HepG2 (cell line): ENCODE data around the gene TJP1. TPM values are rescaled to one million over a fixed set of nuclear protein-coding genes. Genes with fewer than 3 reads are reported as not detected.

Source experiments
- ATAC-seq: fragments of 200-7000 bp; cut with Tn5 transposase; 3 replicates; pipeline ENCODE4 v1.9.1; 2020; ENCODE audit warnings: mild to moderate bottlenecking, moderate library complexity
- BruUV-seq: library from RNA; stranded (reverse); fragments of 400-500 nt; replicated peaks from 2 replicates; lab custom pipeline; 2021; lab: Mats Ljungman, UMichigan
- CTCF ChIA-PET: fragments of 300-600 bp; formaldehyde crosslinking; extraction: SDS; loops from one replicate; lab custom pipeline; 2021; ENCODE audit warnings: low total read pairs, inconsistent platforms, low intra/inter-chr PET ratio; lab: Yijun Ruan, JAX
- POLR2A ChIA-PET: fragments of 350-600 bp; sonication (Branson Sonifier 250); formaldehyde crosslinking; loops from one replicate; lab custom pipeline; 2020; ENCODE audit warnings: antibody characterized with exemption, inconsistent platforms; lab: Yijun Ruan, JAX
- DNase-seq: peaks from one replicate; pipeline ENCODE4 v3.0.0-alpha.2; 2015; ENCODE audit warnings: low spot score
- FAIRE-seq: peaks from 3 replicates; lab custom pipeline; 2011; peaks lifted over from hg19 to GRCh38; lab: Jason Lieb, UNC
- H2AFZ ChIP-seq: one replicate; pipeline ENCODE4 v1.6.1; 2011; ENCODE audit warnings: low read length, inconsistent platforms
- H3K27ac ChIP-seq: fragments of 300-600 bp; 3 replicates; pipeline ENCODE4 v1.8.0; 2011; ENCODE audit warnings: mixed run types, mild to moderate bottlenecking, mixed read lengths, low read length, inconsistent platforms; ENCODE audit not compliant: insufficient read depth; ENCODE audit errors: extremely low read length
- H3K27me3 ChIP-seq, 2 experiments: fragments of 200-600 bp in 1 of 2; 2 replicates in 1 of 2; 3 replicates in 1 of 2; pipeline versions ENCODE4 v1.6.0 to v1.8.0; 2011; ENCODE audit warnings: low read length in 2 of 2, mild to moderate bottlenecking in 2 of 2, moderate library complexity in 2 of 2, inconsistent platforms in 1 of 2; ENCODE audit not compliant: insufficient read depth in 2 of 2, control insufficient read depth in 1 of 2
- H3K36me3 ChIP-seq, 2 experiments: fragments of 200-600 bp in 1 of 2; replicated peaks in 1 of 2; 2 replicates in 1 of 2; 3 replicates in 1 of 2; pipeline versions ENCODE4 v1.5.1 to v1.8.0; 2011; ENCODE audit warnings: low read length in 2 of 2, inconsistent platforms in 1 of 2; ENCODE audit not compliant: insufficient read depth in 2 of 2, control insufficient read depth in 1 of 2
- H3K4me1 ChIP-seq: 2 replicates; pipeline ENCODE4 v1.5.1; 2012; ENCODE audit warnings: low read length, inconsistent platforms; ENCODE audit not compliant: insufficient read depth
- H3K4me2 ChIP-seq: 2 replicates; pipeline ENCODE4 v1.6.0; 2011; ENCODE audit warnings: low read depth, low read length, inconsistent platforms
- H3K4me3 ChIP-seq, 3 experiments: fragments of 200-600 bp in 1 of 3; sonication (generic), shearing (Covaris generic) in 1 of 3; replicated peaks in 1 of 3; 2 replicates each; pipeline ENCODE4 v1.5.1; 2011 to 2016; ENCODE audit warnings: low read length in 3 of 3, inconsistent platforms in 2 of 3, low read depth in 2 of 3, mild to moderate bottlenecking in 2 of 3, control low read depth in 1 of 3, mixed read lengths in 1 of 3; ENCODE audit not compliant: insufficient read depth in 1 of 3
- H3K79me2 ChIP-seq: one replicate; pipeline ENCODE4 v1.6.1; 2011; ENCODE audit warnings: low read length, inconsistent platforms; ENCODE audit not compliant: insufficient read depth
- H3K9ac ChIP-seq: 2 replicates; pipeline ENCODE4 v1.6.0; 2011; ENCODE audit warnings: mild to moderate bottlenecking, low read depth, low read length, inconsistent platforms; ENCODE audit not compliant: insufficient read depth
- H3K9me3 ChIP-seq: 2 replicates; pipeline ENCODE4 v1.5.1; 2012; ENCODE audit warnings: mild to moderate bottlenecking, low read length
- H4K20me1 ChIP-seq: 2 replicates; pipeline ENCODE4 v1.6.0; 2011; ENCODE audit warnings: inconsistent platforms, mild to moderate bottlenecking, low read length, moderate library complexity; ENCODE audit not compliant: insufficient read depth
- DNMT3B ChIP-seq: conservative IDR thresholded peaks from 2 replicates; pipeline ENCODE4 v1.6.1; 2016; ENCODE audit warnings: missing biosample characterization, control low read depth
- EZH2 ChIP-seq: conservative IDR thresholded peaks from 2 replicates; pipeline ENCODE4 v1.6.1; 2012; ENCODE audit warnings: mild to moderate bottlenecking, low read depth, low read length, moderate library complexity
- FOXA1 ChIP-seq, 2 experiments: fragments of 450-650 bp in 1 of 2; sonication (generic) in 1 of 2; formaldehyde crosslinking in 1 of 2; IDR thresholded peaks; 2 replicates each; pipeline versions ENCODE4 v1.4.0 to v1.6.1; 2016 to 2020; ENCODE audit warnings: missing genetic modification reagents in 1 of 2
- RAD21 ChIP-seq: fragments of 450-650 bp; formaldehyde crosslinking; IDR thresholded peaks from 2 replicates; pipeline ENCODE4 v1.5.0; 2020; ENCODE audit warnings: mild to moderate bottlenecking
- SKI ChIP-seq: fragments of 450-650 bp; IDR thresholded peaks from one replicate; pipeline ENCODE4 v1.6.1; 2018; ENCODE audit warnings: mild to moderate bottlenecking; ENCODE audit not compliant: partially characterized antibody
- SNAI1 ChIP-seq: sonication (generic); formaldehyde crosslinking; IDR thresholded peaks from 2 replicates; pipeline ENCODE4 v1.5.0; 2020; ENCODE audit warnings: mild to moderate bottlenecking, missing genetic modification reagents, borderline replicate concordance
- SOX13 ChIP-seq, 3 experiments: fragments of 450-650 bp in 1 of 3; sonication (generic) in 1 of 3; formaldehyde crosslinking in 1 of 3; IDR thresholded peaks in 2 of 3; conservative IDR thresholded peaks in 1 of 3; 2 replicates each; pipeline versions ENCODE4 v1.5.0 to v1.6.1; 2016 to 2020; ENCODE audit warnings: antibody characterized with exemption in 1 of 3, mild to moderate bottlenecking in 1 of 3, missing compliant biosample characterization in 1 of 3, missing genetic modification reagents in 1 of 3, moderate library complexity in 1 of 3
- ZNF17 ChIP-seq: sonication (generic); formaldehyde crosslinking; IDR thresholded peaks from 2 replicates; pipeline ENCODE4 v1.5.0; 2020; ENCODE audit warnings: mild to moderate bottlenecking, missing genetic modification reagents
- ZNF550 ChIP-seq: sonication (generic); formaldehyde crosslinking; IDR thresholded peaks from 2 replicates; pipeline ENCODE4 v1.4.0; 2020; ENCODE audit warnings: mild to moderate bottlenecking, missing genetic modification reagents, borderline replicate concordance
- ZSCAN25 ChIP-seq: sonication (generic); formaldehyde crosslinking; IDR thresholded peaks from 2 replicates; pipeline ENCODE4 v1.8.0; 2022; ENCODE audit warnings: mild to moderate bottlenecking, missing genetic modification reagents
- WGBS: methylation state at CpG from one replicate; pipeline ENCODE4 v1.1.6; 2017; ENCODE audit warnings: low lambda C conversion rate; 5-methylcytosine and 5-hydroxymethylcytosine counted together
- in situ Hi-C: cut with HindIII; loops from 2 replicates; pipeline ENCODE4 v1.10.0; 2017; ENCODE audit warnings: low pct_unique_long_range_greater_than_20kb; ENCODE audit not compliant: extremely low pct_ligation_motif_present
- intact Hi-C: fragments of 100-400 bp; cut with micrococcal nuclease; formaldehyde crosslinking; loops from one replicate; pipeline ENCODE4 v1.10.0; 2022; ENCODE audit not compliant: unreplicated experiment
- polyA plus RNA-seq, 8 experiments: library from polyadenylated mRNA; depleted of rRNA in 3 of 8; stranded (reverse) in 7 of 8; unstranded in 1 of 8; fragments of >200 nt; fragmentation: Illumina TruSeq in 4 of 8; extraction: Trizol in 4 of 8; gene quantifications; 2 replicates each; pipeline versions ENCODE4 v1.2.1 to v1.2.3, GENCODE V29; 2011 to 2016; ENCODE audit warnings: low read depth in 4 of 8, missing spikeins in 1 of 8, mixed read lengths in 1 of 8; ENCODE audit not compliant: insufficient read depth in 1 of 8
- total RNA-seq, 5 experiments: library from RNA; depleted of rRNA; stranded (reverse); fragments of >200 nt; fragmentation: Illumina TruSeq; extraction: Trizol; gene quantifications; 2 replicates each; pipeline ENCODE4 v1.2.3, GENCODE V29; 2016; ENCODE audit warnings: low read depth in 1 of 5
- TF ChIP-seq, protein P1 (sequence below): sonication (generic); formaldehyde crosslinking; IDR thresholded peaks from 2 replicates; pipeline ENCODE4 v1.9.0; 2021; ENCODE audit warnings: missing genetic modification reagents, mild to moderate bottlenecking, borderline replicate concordance
- TF ChIP-seq, protein P2 (sequence below): sonication (generic); formaldehyde crosslinking; IDR thresholded peaks from 2 replicates; pipeline ENCODE4 v1.4.0; 2020; ENCODE audit warnings: mild to moderate bottlenecking, low read depth, missing genetic modification reagents
- TF ChIP-seq, protein P3 (sequence below): sonication (generic); formaldehyde crosslinking; IDR thresholded peaks from 2 replicates; pipeline ENCODE4 v1.4.0; 2020; ENCODE audit warnings: mild to moderate bottlenecking, missing genetic modification reagents, borderline replicate concordance

Gene TJP1
- total and polyA plus RNA-seq, 2 of the 13 experiments (the other 11 are each of a cell fraction or from before 2014, with no cell fraction given) = 25.9 to 27.1 TPM

DNA sequence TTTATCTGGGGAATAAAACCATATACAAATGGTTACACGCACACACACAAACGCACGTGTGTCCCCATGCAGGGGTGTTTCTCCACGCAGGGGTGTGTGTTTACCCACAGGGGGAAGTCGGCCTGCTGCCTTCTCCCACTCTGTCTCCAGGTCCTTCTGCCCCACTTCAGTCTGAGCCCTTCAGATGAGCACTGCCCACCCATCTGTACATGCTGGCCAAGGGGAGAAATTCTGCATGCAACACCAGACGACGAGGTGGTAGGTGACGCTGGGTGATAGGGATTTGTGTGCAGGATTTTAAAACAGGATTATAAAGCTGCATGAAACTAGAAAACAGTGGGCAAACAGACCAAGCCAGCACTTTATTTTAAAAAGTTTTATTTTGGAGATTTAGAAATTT lies 122.5 kb downstream of the TJP1 start:
- no peak for ATAC-seq

DNA sequence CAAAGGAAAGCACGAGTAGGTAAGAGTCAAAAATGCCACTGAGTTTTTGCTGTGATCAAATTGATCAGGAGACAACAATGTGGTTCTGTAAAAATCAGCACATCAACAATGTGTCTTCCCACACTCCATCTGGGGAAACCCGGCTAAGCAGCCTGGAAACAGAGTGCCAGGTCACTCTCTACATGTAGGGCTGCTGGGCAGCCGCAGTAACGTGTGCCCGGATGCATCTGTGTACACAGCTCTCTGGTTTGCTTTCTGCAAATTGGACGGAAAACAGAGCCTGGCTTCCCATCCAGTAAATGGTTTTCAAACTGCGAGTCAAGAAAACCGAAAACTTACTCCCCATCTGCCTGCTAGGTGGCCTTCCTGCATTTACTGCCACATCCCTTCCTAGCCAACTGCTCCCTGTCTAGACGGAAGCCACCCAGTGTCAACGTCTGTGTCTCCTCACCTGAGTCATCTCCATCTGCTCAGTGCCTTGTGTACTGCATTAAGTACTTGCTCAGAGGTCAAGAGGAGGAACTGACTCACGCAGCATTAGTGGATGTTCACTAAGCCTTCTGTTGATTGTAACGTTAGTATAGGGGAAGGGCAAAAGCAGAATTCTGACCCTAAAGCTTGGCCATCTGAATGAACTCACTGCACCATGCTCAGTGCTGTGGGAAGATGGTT lies 124.1 kb downstream of the TJP1 start:
- no peak overlapping the region for H2AFZ ChIP-seq
- intact Hi-C loops = loop anchor here (5.0 to 10.0 kb wide), 2 partner anchors 39 to 117 kb away; no protein-coding TSS in a partner anchor
- CTCF ChIA-PET = no interaction called here
- peaks cover 0 to 2% of the 10 kb centered on the region in 2 experiments; a peak in 2 of 5 replicates for H3K36me3 ChIP-seq
- POLR2A ChIA-PET = no interaction called here
- in situ Hi-C loops = no loop called here
- H3K4me1 ChIP-seq = peaks cover 47% of the 10 kb centered on the region
- 78% methylated on average over 11 of the region's 12 CpGs for WGBS
- no peaks in the 10 kb centered on the region for H3K27me3 ChIP-seq
- H4K20me1 ChIP-seq = no peaks in the 10 kb centered on the region; the same call in 1 of the 2 replicates
- no peaks in the 10 kb centered on the region for H3K9me3 ChIP-seq
- no peak overlapping the region for H3K9ac ChIP-seq
- no peak overlapping the region for H3K4me2 ChIP-seq
- H3K4me3 ChIP-seq = no peak overlapping the region
- H3K27ac ChIP-seq = no peak overlapping the region
- no peaks in the 10 kb centered on the region for H3K79me2 ChIP-seq
- DNase-seq (peak; percentile 61), ATAC-seq (peak; percentile 59), FAIRE-seq (no peak)
- no TSS peak for BruUV-seq
- TF ChIP-seq RAD21 (CRISPR knock-in tag) (no peak), SKI (peak; percentile 91), DNMT3B (no peak), FOXA1 (IDR thresholded peaks at IDR 0.05) (no peak), FOXA1 (CRISPR knock-in tag; IDR thresholded peaks at IDR 0.05) (no peak), SOX13 (IDR thresholded peaks at IDR 0.05) (no peak), SOX13 (CRISPR knock-in tag; conservative IDR thresholded peaks at IDR 0.05 in 1 of 2, IDR thresholded peaks at IDR 0.05 in 1 of 2) (no peak), ZNF17 (CRISPR knock-in tag) (no peak)
- TF ChIP-seq, protein P1, sequence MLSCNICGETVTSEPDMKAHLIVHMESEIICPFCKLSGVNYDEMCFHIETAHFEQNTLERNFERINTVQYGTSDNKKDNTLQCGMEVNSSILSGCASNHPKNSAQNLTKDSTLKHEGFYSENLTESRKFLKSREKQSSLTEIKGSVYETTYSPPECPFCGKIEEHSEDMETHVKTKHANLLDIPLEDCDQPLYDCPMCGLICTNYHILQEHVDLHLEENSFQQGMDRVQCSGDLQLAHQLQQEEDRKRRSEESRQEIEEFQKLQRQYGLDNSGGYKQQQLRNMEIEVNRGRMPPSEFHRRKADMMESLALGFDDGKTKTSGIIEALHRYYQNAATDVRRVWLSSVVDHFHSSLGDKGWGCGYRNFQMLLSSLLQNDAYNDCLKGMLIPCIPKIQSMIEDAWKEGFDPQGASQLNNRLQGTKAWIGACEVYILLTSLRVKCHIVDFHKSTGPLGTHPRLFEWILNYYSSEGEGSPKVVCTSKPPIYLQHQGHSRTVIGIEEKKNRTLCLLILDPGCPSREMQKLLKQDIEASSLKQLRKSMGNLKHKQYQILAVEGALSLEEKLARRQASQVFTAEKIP = no peak
- TF ChIP-seq, protein P2, sequence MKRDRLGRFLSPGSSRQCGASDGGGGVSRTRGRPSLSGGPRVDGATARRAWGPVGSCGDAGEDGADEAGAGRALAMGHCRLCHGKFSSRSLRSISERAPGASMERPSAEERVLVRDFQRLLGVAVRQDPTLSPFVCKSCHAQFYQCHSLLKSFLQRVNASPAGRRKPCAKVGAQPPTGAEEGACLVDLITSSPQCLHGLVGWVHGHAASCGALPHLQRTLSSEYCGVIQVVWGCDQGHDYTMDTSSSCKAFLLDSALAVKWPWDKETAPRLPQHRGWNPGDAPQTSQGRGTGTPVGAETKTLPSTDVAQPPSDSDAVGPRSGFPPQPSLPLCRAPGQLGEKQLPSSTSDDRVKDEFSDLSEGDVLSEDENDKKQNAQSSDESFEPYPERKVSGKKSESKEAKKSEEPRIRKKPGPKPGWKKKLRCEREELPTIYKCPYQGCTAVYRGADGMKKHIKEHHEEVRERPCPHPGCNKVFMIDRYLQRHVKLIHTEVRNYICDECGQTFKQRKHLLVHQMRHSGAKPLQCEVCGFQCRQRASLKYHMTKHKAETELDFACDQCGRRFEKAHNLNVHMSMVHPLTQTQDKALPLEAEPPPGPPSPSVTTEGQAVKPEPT (CRISPR knock-in tag) = no peak
- TF ChIP-seq, protein P3, sequence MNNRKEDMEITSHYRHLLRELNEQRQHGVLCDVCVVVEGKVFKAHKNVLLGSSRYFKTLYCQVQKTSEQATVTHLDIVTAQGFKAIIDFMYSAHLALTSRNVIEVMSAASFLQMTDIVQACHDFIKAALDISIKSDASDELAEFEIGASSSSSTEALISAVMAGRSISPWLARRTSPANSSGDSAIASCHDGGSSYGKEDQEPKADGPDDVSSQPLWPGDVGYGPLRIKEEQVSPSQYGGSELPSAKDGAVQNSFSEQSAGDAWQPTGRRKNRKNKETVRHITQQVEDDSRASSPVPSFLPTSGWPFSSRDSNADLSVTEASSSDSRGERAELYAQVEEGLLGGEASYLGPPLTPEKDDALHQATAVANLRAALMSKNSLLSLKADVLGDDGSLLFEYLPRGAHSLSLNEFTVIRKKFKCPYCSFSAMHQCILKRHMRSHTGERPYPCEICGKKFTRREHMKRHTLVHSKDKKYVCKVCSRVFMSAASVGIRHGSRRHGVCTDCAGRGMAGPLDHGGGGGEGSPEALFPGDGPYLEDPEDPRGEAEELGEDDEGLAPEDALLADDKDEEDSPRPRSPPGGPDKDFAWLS (CRISPR knock-in tag) = no peak

More for the DNA sequence above, 122.5 kb downstream of the TJP1 start:
- DNase-seq (no peak), FAIRE-seq (no peak)
- BruUV-seq = no TSS peak
- Histone ChIP-seq H4K20me1 (no peaks in the 10 kb centered on the region; the same call in 1 of the 2 replicates), H3K79me2 (no peaks in the 10 kb centered on the region), H2AFZ (no peak overlapping the region), H3K27me3 (no peaks in the 10 kb centered on the region), H3K9me3 (no peaks in the 10 kb centered on the region), H3K4me2 (no peak overlapping the region; the same call in 1 of the 2 replicates), H3K4me3 (no peak overlapping the region), H3K9ac (no peak overlapping the region), H3K36me3 (peaks cover 5 to 8% of the 10 kb centered on the region in 2 experiments; a peak in 4 of 5 replicates), H3K27ac (no peak overlapping the region), H3K4me1 (peaks cover 47% of the 10 kb centered on the region)
- ChIA-PET POLR2A (no interaction called here), CTCF (no interaction called here)
- no peak for TF ChIP-seq EZH2
- TF ChIP-seq ZNF550 (CRISPR knock-in tag) = no peak
- no peak for TF ChIP-seq SNAI1 (CRISPR knock-in tag)
- TF ChIP-seq ZSCAN25 = 0 out of 2 replicates have a peak, but pooled peaks have one; percentile 45
- 91% methylated on average over 8 of the region's 8 CpGs for WGBS
- in situ Hi-C loops (no loop called here), intact Hi-C loops (loop anchor here (5.0 to 10.0 kb wide), 2 partner anchors 38 to 115 kb away; no protein-coding TSS in a partner anchor)
